ENCODE data around the gene RASSF10. TPM values are rescaled to one million over a fixed set of nuclear protein-coding genes. Genes with fewer than 3 reads are reported as not detected.

RASSF10 gene
- total RNA-seq, 1 experiment from 2014 or later: 2.4 TPM

GRCh38 chr11:13052130-13052571 is 43.0 kb downstream of the RASSF10 start:
- peaks cover 8 to 13% of the 10 kb centered on the region in 2 experiments for H3K4me1 Mint-ChIP-seq
- H3K9me3 Mint-ChIP-seq: peaks cover 0 to 13% of the 10 kb centered on the region in 2 experiments; a peak in 3 of 5 replicates
- no peak overlapping the region for H2AFZ ChIP-seq (ENCODE audit: low read length)
- no peak for TF ChIP-seq CTCF (conservative IDR thresholded peaks at IDR 0.05)
- H3K27me3 ChIP-seq (ENCODE audit: insufficient read depth, low read length): no peaks in the 10 kb centered on the region
- no peak overlapping the region for H3K9ac ChIP-seq (ENCODE audit: extremely low read depth, insufficient read length, low read length)
- no peaks in the 10 kb centered on the region for H3K23me2 ChIP-seq (ENCODE audit: insufficient read length, low read depth, low read length, poor library complexity, severe bottlenecking)
- no peak overlapping the region for H4K5ac ChIP-seq (ENCODE audit: insufficient read length, low read depth, low read length)
- H3K4me1 ChIP-seq (ENCODE audit: insufficient read depth, low read length): no peaks in the 10 kb centered on the region
- H2BK20ac ChIP-seq (ENCODE audit: low read depth, low read length, poor library complexity, severe bottlenecking): no peak overlapping the region
- H2BK12ac ChIP-seq (ENCODE audit: insufficient read length, low read depth, low read length): no peak overlapping the region
- H3K27ac ChIP-seq (ENCODE audit: insufficient read length, low read depth, low read length): no peak overlapping the region
- H3K56ac ChIP-seq (ENCODE audit: insufficient read length, low read depth, low read length): no peak overlapping the region
- peaks cover 0 to 8% (median 0%) of the 10 kb centered on the region in 3 experiments; a peak in 2 of 7 replicates for H3K36me3 Mint-ChIP-seq (ENCODE audit: insufficient read depth in 1 of 3, low read depth in 3 of 3)
- DNase-seq: no peak
- no peak overlapping the region for H4K91ac ChIP-seq (ENCODE audit: insufficient read length, low read depth, low read length)
- H2BK5ac ChIP-seq (ENCODE audit: insufficient read length, low read length): no peak overlapping the region
- WGBS (ENCODE audit: extremely low coverage, insufficient read length, low lambda C conversion rate): no CpG with 5 or more reads among the region's 5 CpGs
- no peak overlapping the region for H2AK5ac ChIP-seq (ENCODE audit: insufficient read length, low read length)
- H2BK120ac ChIP-seq (ENCODE audit: low read depth, low read length, poor library complexity, severe bottlenecking): no peak overlapping the region
- H3K79me1 ChIP-seq (ENCODE audit: insufficient read depth, low read depth, low read length, poor library complexity, severe bottlenecking): no peaks in the 10 kb centered on the region
- H3K4me2 ChIP-seq (ENCODE audit: insufficient read depth, insufficient read length, low read length): no peak overlapping the region
- H3T11ph ChIP-seq (ENCODE audit: low read length): no peak overlapping the region
- no peaks in the 10 kb centered on the region for H3K79me2 ChIP-seq (ENCODE audit: insufficient read depth, low read length)
- H3K27me3 Mint-ChIP-seq (ENCODE audit: low read depth): no peaks in the 10 kb centered on the region
- H4K8ac ChIP-seq (replicated peaks; ENCODE audit: insufficient read length, low read depth, low read length): no peak overlapping the region
- no peak overlapping the region for H3K4me3 Mint-ChIP-seq
- no peak overlapping the region for H3K23ac ChIP-seq (ENCODE audit: insufficient read length, low read depth, low read length)
- no peak overlapping the region for H3K14ac ChIP-seq (ENCODE audit: insufficient read depth, low read length)
- no peaks in the 10 kb centered on the region for H3K9me3 ChIP-seq (ENCODE audit: control insufficient read depth, low read depth, low read length)
- H2BK15ac ChIP-seq (ENCODE audit: low read depth, low read length): no peak overlapping the region
- H3K18ac ChIP-seq (ENCODE audit: insufficient read length, low read depth, low read length): no peak overlapping the region
- H4K20me1 ChIP-seq (ENCODE audit: control insufficient read depth, insufficient read depth, insufficient read length): no peaks in the 10 kb centered on the region
- no peak overlapping the region for H3K4ac ChIP-seq (ENCODE audit: low read depth, low read length)
- no peak overlapping the region for H3K27ac Mint-ChIP-seq

All from H9 (cell line).